ENCODE measurements around the gene SPTB. TPM values are rescaled to one million over a fixed set of nuclear protein-coding genes. Genes with fewer than 3 reads are reported as not detected.

Gene SPTB
- total and polyA plus RNA-seq, 10 of the 15 experiments (the other 5 are each of a cell fraction or from before 2014, with no cell fraction given), result under 0.01 to 0.04 (median 0.02) TPM; not detected in 4

- BruUV-seq (replicated peaks), result no TSS peak
- 43% methylated on average over 9 of the region's 9 CpGs for WGBS (ENCODE audit: insufficient coverage, insufficient replicate concordance, low lambda C conversion rate, missing lambda C conversion rate)
Measured at GRCh38 chr14:64818151-64818550, 61.6 kb downstream of the SPTB start.

More at GRCh38 chr14:64818151-64818550, 61.6 kb downstream of the SPTB start:
- FAIRE-seq, result no peak
- ChIA-PET SMC1A (ENCODE audit: uncharacterized antibody, unreplicated experiment) (interaction anchor here (1.5 kb wide), 1 partner anchor 74 kb away, joined by 6 read pairs; no protein-coding TSS in a partner anchor), CTCF (interaction anchor here (0.6 to 2.5 kb wide), 2 partner anchors 59 to 73 kb away, joined by 4 to 11 read pairs; no protein-coding TSS in a partner anchor), RAD21 (ENCODE audit: unreplicated experiment) (interaction anchor here (1.0 kb wide), 1 partner anchor 74 kb away, joined by 3 read pairs; no protein-coding TSS in a partner anchor), POLR2A (no interaction called here)
- no peaks in the 10 kb centered on the region for H3K79me2 ChIP-seq (ENCODE audit: control insufficient read depth, insufficient read depth, low read length)
- peaks cover 6 to 7% of the 10 kb centered on the region in 2 experiments; a peak in 3 of 4 replicates for H3K27me3 ChIP-seq (replicated peaks in 1 of 2; ENCODE audit: control insufficient read depth in 2 of 2, insufficient read depth in 2 of 2, low read length in 1 of 2)
- H3K9me3 ChIP-seq (replicated peaks; ENCODE audit: control insufficient read depth, insufficient read depth, low read length), result no peaks in the 10 kb centered on the region
- H3K36me3 ChIP-seq (ENCODE audit: control insufficient read depth in 2 of 2, insufficient read depth in 2 of 2, low read length in 1 of 2), result no peaks in the 10 kb centered on the region
- no peaks in the 10 kb centered on the region for H3K4me1 ChIP-seq (ENCODE audit: control insufficient read depth, insufficient read depth, low read length)
- no peak for ATAC-seq
- DNase-seq (ENCODE audit: low read depth, low spot score), result no peak
- H4K20me1 ChIP-seq (ENCODE audit: control insufficient read depth, insufficient read depth), result no peaks in the 10 kb centered on the region
- H2AFZ ChIP-seq (ENCODE audit: control insufficient read depth, low read depth, low read length), result no peak overlapping the region
- H3K9ac ChIP-seq (ENCODE audit: control insufficient read depth, insufficient read depth, low read length), result no peak overlapping the region
- no peak overlapping the region for H3K4me2 ChIP-seq (ENCODE audit: control insufficient read depth, insufficient read depth)
- intact Hi-C loops (cut with micrococcal nuclease; ENCODE audit: unreplicated experiment), result no loop called here
- TF ChIP-seq RBBP5 (conservative IDR thresholded peaks at IDR 0.05) (no peak), EED (IDR thresholded peaks at IDR 0.05; ENCODE audit: low read depth) (no peak), ZNF274 (IDR thresholded peaks at IDR 0.05; ENCODE audit: insufficient read depth, insufficient read length) (no peak), ETV6 (conservative IDR thresholded peaks at IDR 0.05 in 1 of 2, IDR thresholded peaks at IDR 0.05 in 1 of 2; ENCODE audit: borderline replicate concordance in 1 of 2, low read depth in 1 of 2) (no peak), GATAD2B (conservative IDR thresholded peaks at IDR 0.05; ENCODE audit: low read depth) (no peak), ZBED1 (IDR thresholded peaks at IDR 0.05; ENCODE audit: borderline replicate concordance) (no peak), RELA (IDR thresholded peaks at IDR 0.05; ENCODE audit: borderline replicate concordance, partially characterized antibody) (no peak), CHD2 (IDR thresholded peaks at IDR 0.05; ENCODE audit: borderline replicate concordance, low read depth, low read length) (no peak), ESRRA (IDR thresholded peaks at IDR 0.05; ENCODE audit: low read length) (no peak), PRDM15 (CRISPR knock-in tag; IDR thresholded peaks at IDR 0.05) (no peak), SKIL (IDR thresholded peaks at IDR 0.05; ENCODE audit: low read depth, poor library complexity, severe bottlenecking) (no peak), TCF7 (IDR thresholded peaks at IDR 0.05; ENCODE audit: borderline replicate concordance) (no peak)
- H3K4me3 ChIP-seq, result no peak overlapping the region
- no peak overlapping the region for H3K27ac ChIP-seq (ENCODE audit: control insufficient read depth, insufficient read depth)
- in situ Hi-C loops (cut with MboI), result no loop called here
